CD4-positive, alpha-beta T cell (primary cell): ENCODE data around the gene ADAM23. TPM values are rescaled to one million over a fixed set of nuclear protein-coding genes. Genes with fewer than 3 reads are reported as not detected.

Experiments
- ATAC-seq: fragments of 200-7000 bp; cut with Tn5 transposase; one replicate; pipeline ENCODE4 v1.10.0; 2022; ENCODE audit warnings: mild to moderate bottlenecking; ENCODE audit not compliant: poor library complexity
- CTCF ChIA-PET: fragments of 350-600 bp; sonication (Branson Sonifier 250); formaldehyde crosslinking; loops from one replicate; lab custom pipeline; 2021; ENCODE audit warnings: antibody characterized with exemption, inconsistent platforms; lab: Charles Lee
- POLR2A ChIA-PET: fragments of 350-600 bp; sonication (Branson Sonifier 250); formaldehyde crosslinking; loops from one replicate; lab custom pipeline; 2021; ENCODE audit warnings: antibody characterized with exemption, inconsistent platforms; lab: Charles Lee
- DNase-seq, 14 experiments: peaks; one replicate each; pipeline ENCODE4 v3.0.0-alpha.2; 2013 to 2020; ENCODE audit warnings: mixed read lengths in 2 of 14
- H3K27ac ChIP-seq, 2 donors: one replicate each; pipeline versions ENCODE4 v1.5.1 to v1.7.0; 2013; ENCODE audit warnings: low read length in 2 of 2, low read depth in 1 of 2, mild to moderate bottlenecking in 1 of 2
- H3K27me3 ChIP-seq, 2 experiments: 1 replicate in 1 of 2; 2 replicates in 1 of 2; pipeline versions ENCODE4 v1.6.1 to v1.7.0; 2013; ENCODE audit warnings: low read length in 2 of 2, control low read depth in 1 of 2, mild to moderate bottlenecking in 1 of 2, moderate library complexity in 1 of 2; ENCODE audit not compliant: insufficient read depth in 2 of 2, control insufficient read depth in 1 of 2
- H3K36me3 ChIP-seq: one replicate; pipeline ENCODE4 v1.6.1; 2013; ENCODE audit warnings: low read length, control low read depth; ENCODE audit not compliant: insufficient read depth
- H3K4me1 ChIP-seq: one replicate; pipeline ENCODE4 v1.6.1; 2013; ENCODE audit warnings: low read length, control low read depth; ENCODE audit not compliant: insufficient read depth
- H3K4me3 ChIP-seq: one replicate; pipeline ENCODE4 v1.5.1; 2013; ENCODE audit warnings: mild to moderate bottlenecking, low read length, moderate library complexity
- H3K9me3 ChIP-seq, 2 experiments: 1 replicate in 1 of 2; 2 replicates in 1 of 2; pipeline versions ENCODE4 v1.6.1 to v1.7.0; 2013; ENCODE audit warnings: low read length in 2 of 2, mild to moderate bottlenecking in 2 of 2, control low read depth in 1 of 2, moderate library complexity in 1 of 2; ENCODE audit not compliant: control insufficient read depth in 1 of 2, insufficient read depth in 1 of 2
- H3K27ac Mint-ChIP-seq: one replicate; pipeline ENCODE4 v1.8.0; 2020; ENCODE audit warnings: mixed read lengths
- H3K27me3 Mint-ChIP-seq: one replicate; pipeline ENCODE4 v1.8.0; 2021; ENCODE audit warnings: mixed read lengths
- H3K36me3 Mint-ChIP-seq: one replicate; pipeline ENCODE4 v1.8.0; 2021; ENCODE audit warnings: low read depth, mixed read lengths
- H3K4me1 Mint-ChIP-seq: one replicate; pipeline ENCODE4 v1.8.0; 2021; ENCODE audit warnings: low read depth, mixed read lengths
- H3K4me3 Mint-ChIP-seq: one replicate; pipeline ENCODE4 v1.8.0; 2020; ENCODE audit warnings: mild to moderate bottlenecking, mixed read lengths
- H3K9me3 Mint-ChIP-seq: one replicate; pipeline ENCODE4 v1.8.0; 2020; ENCODE audit warnings: mixed read lengths
- intact Hi-C, 2 experiments: fragments of 100-400 bp; cut with DNase I in 1 of 2; cut with micrococcal nuclease in 1 of 2; formaldehyde crosslinking; loops; one replicate each; pipeline versions ENCODE4 v1.15.1 to v1.9.0; 2023 to 2025; cut with DNase I, micrococcal nuclease
- total RNA-seq, 174 experiments: library from RNA in 2 of 174; stranded (reverse) in 2 of 174; gene quantifications; one replicate each; pipeline ENCODE4 v1.2.3 and lab custom pipeline; 2021 to 2026
- TF ChIP-seq, protein P1 (sequence below): fragments of 200-600 bp; IDR thresholded peaks from one replicate; pipeline ENCODE4 v1.8.0; 2022; ENCODE audit warnings: antibody characterized with exemption, mild to moderate bottlenecking

Gene ADAM23
- total RNA-seq, 2 experiments from 2014 or later, result 6.3 to 7.7 TPM

- ChIA-PET POLR2A (no interaction called here), CTCF (no interaction called here)
- Histone ChIP-seq H3K9me3 (no peaks in the 10 kb centered on the region), H3K4me3 (no peak overlapping the region), H3K27me3 (peaks cover 2 to 5% of the 10 kb centered on the region in 2 experiments), H3K4me1 (no peaks in the 10 kb centered on the region), H3K36me3 (no peaks in the 10 kb centered on the region), H3K27ac (no peak overlapping the region)
- ATAC-seq, result no peak
- H3K27me3 Mint-ChIP-seq, result no peaks in the 10 kb centered on the region
- DNase-seq, result no peak
- no peaks in the 10 kb centered on the region for H3K36me3 Mint-ChIP-seq
- TF ChIP-seq, protein P1, sequence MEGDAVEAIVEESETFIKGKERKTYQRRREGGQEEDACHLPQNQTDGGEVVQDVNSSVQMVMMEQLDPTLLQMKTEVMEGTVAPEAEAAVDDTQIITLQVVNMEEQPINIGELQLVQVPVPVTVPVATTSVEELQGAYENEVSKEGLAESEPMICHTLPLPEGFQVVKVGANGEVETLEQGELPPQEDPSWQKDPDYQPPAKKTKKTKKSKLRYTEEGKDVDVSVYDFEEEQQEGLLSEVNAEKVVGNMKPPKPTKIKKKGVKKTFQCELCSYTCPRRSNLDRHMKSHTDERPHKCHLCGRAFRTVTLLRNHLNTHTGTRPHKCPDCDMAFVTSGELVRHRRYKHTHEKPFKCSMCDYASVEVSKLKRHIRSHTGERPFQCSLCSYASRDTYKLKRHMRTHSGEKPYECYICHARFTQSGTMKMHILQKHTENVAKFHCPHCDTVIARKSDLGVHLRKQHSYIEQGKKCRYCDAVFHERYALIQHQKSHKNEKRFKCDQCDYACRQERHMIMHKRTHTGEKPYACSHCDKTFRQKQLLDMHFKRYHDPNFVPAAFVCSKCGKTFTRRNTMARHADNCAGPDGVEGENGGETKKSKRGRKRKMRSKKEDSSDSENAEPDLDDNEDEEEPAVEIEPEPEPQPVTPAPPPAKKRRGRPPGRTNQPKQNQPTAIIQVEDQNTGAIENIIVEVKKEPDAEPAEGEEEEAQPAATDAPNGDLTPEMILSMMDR, result no peak
- H3K27ac Mint-ChIP-seq, result no peak overlapping the region
- H3K4me3 Mint-ChIP-seq, result no peak overlapping the region
- intact Hi-C loops, result no loop called here
- H3K9me3 Mint-ChIP-seq, result no peaks in the 10 kb centered on the region
- no peaks in the 10 kb centered on the region for H3K4me1 Mint-ChIP-seq
Observed at GRCh38 chr2:206585335-206585734, 142.0 kb downstream of the ADAM23 start.

- intact Hi-C loops, result no loop called here
- Mint-ChIP-seq H3K4me1 (no peaks in the 10 kb centered on the region), H3K9me3 (no peaks in the 10 kb centered on the region), H3K4me3 (no peak overlapping the region), H3K27ac (no peak overlapping the region), H3K27me3 (no peaks in the 10 kb centered on the region), H3K36me3 (no peaks in the 10 kb centered on the region)
- ChIA-PET POLR2A (no interaction called here), CTCF (no interaction called here)
- DNase-seq (no peak), ATAC-seq (no peak)
- H3K4me3 ChIP-seq, result no peak overlapping the region
- H3K27me3 ChIP-seq, result peaks cover 2 to 5% of the 10 kb centered on the region in 2 experiments
- no peak overlapping the region for H3K27ac ChIP-seq
- TF ChIP-seq, protein P1, result no peak
- H3K4me1 ChIP-seq, result no peaks in the 10 kb centered on the region
- H3K9me3 ChIP-seq, result no peaks in the 10 kb centered on the region
- H3K36me3 ChIP-seq, result no peaks in the 10 kb centered on the region
Observed at GRCh38 chr2:206586609-206587008, 143.3 kb downstream of the ADAM23 start.

GRCh38 chr2:206597717-206598218 lies 154.4 kb downstream of the ADAM23 start:
- Mint-ChIP-seq H3K4me3 (no peak overlapping the region), H3K27me3 (no peaks in the 10 kb centered on the region), H3K4me1 (no peaks in the 10 kb centered on the region), H3K9me3 (no peaks in the 10 kb centered on the region), H3K36me3 (no peaks in the 10 kb centered on the region), H3K27ac (no peak overlapping the region)
- intact Hi-C loops, result no loop called here
- ChIA-PET POLR2A (no interaction called here), CTCF (no interaction called here)
- DNase-seq (no peak), ATAC-seq (no peak)
- no peaks in the 10 kb centered on the region for H3K4me1 ChIP-seq
- H3K9me3 ChIP-seq, result no peaks in the 10 kb centered on the region
- TF ChIP-seq, protein P1, result no peak
- H3K36me3 ChIP-seq, result no peaks in the 10 kb centered on the region
- H3K4me3 ChIP-seq, result no peak overlapping the region
- H3K27me3 ChIP-seq, result no peaks in the 10 kb centered on the region
- no peak overlapping the region for H3K27ac ChIP-seq
